Fibroblast of lung (primary cell): ENCODE results near the gene SIK3.

Experiments used
- EZH2 ChIP-seq: IDR thresholded peaks from 2 replicates; pipeline ENCODE4 v1.5.1; 2012; ENCODE audit warnings: low read length, control low read depth, mild to moderate bottlenecking; ENCODE audit errors: missing control alignments
- TF ChIP-seq, protein P1 (sequence below), 2 donors: IDR thresholded peaks in 1 of 2; conservative IDR thresholded peaks in 1 of 2; 1 replicate in 1 of 2; 2 replicates in 1 of 2; pipeline ENCODE4 v1.5.1; 2011 to 2012; ENCODE audit warnings: low read length in 2 of 2, control low read depth in 1 of 2, inconsistent platforms in 1 of 2, low read depth in 1 of 2, mild to moderate bottlenecking in 1 of 2

DNA sequence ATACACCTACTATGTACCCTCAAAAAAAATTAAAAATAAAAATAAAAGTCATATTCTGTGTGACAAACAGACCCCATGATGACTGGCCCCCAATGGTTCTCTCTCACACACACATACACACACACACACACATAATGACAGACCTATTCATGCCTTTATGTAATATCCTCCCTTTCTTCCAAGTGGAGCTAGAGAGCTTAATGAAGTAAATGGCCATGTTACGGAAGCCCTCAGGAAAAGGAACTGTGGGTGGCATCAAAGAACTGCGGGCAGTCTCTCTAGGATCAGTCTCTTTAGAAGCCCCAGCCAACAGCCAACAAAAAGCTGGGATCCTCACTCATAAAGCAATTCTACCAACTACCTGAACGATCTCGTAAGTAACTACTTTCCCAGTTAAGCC, 125.5 kb downstream of the SIK3 start:
- TF ChIP-seq, protein P1, sequence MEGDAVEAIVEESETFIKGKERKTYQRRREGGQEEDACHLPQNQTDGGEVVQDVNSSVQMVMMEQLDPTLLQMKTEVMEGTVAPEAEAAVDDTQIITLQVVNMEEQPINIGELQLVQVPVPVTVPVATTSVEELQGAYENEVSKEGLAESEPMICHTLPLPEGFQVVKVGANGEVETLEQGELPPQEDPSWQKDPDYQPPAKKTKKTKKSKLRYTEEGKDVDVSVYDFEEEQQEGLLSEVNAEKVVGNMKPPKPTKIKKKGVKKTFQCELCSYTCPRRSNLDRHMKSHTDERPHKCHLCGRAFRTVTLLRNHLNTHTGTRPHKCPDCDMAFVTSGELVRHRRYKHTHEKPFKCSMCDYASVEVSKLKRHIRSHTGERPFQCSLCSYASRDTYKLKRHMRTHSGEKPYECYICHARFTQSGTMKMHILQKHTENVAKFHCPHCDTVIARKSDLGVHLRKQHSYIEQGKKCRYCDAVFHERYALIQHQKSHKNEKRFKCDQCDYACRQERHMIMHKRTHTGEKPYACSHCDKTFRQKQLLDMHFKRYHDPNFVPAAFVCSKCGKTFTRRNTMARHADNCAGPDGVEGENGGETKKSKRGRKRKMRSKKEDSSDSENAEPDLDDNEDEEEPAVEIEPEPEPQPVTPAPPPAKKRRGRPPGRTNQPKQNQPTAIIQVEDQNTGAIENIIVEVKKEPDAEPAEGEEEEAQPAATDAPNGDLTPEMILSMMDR (conservative IDR thresholded peaks at IDR 0.05 in 1 of 2, IDR thresholded peaks at IDR 0.05 in 1 of 2; ENCODE audit: low read depth in 1 of 2, low read length in 2 of 2): no peak
- no peak for TF ChIP-seq EZH2
